SK-N-SH treated with all-trans-retinoic acid at 6 μM for 48 hours (cell line): ENCODE measurements around the gene ARHGAP1.
"Not testable (repeated sequence)": the region's sequence is repeated elsewhere in the genome, so short reads cannot be mapped to it uniquely, and the experiment has no call there.

ENCODE experiments used
- ATAC-seq: fragments of 200-7000 bp; cut with Tn5 transposase; 3 replicates; pipeline ENCODE4 v1.9.1; 2020; ENCODE audit warnings: mild to moderate bottlenecking, moderate library complexity
- ARNTL ChIP-seq: fragments of 450-650 bp; formaldehyde crosslinking; IDR thresholded peaks from 2 replicates; pipeline ENCODE4 v1.5.0; 2020; ENCODE audit warnings: low read depth, mild to moderate bottlenecking, moderate library complexity, borderline replicate concordance
- BACH2 ChIP-seq: fragments of 250-450 bp; sonication (Bioruptor Pico); IDR thresholded peaks from 2 replicates; pipeline ENCODE4 v1.9.0; 2021; ENCODE audit warnings: mild to moderate bottlenecking, borderline replicate concordance
- CSDC2 ChIP-seq: fragments of 250-450 bp; sonication (Bioruptor Pico); IDR thresholded peaks from 2 replicates; pipeline ENCODE4 v1.5.0; 2020; ENCODE audit warnings: mild to moderate bottlenecking, moderate library complexity
- GLIS3 ChIP-seq: fragments of 250-450 bp; sonication (Bioruptor Pico); IDR thresholded peaks from 2 replicates; pipeline ENCODE4 v1.5.0; 2020; ENCODE audit warnings: mild to moderate bottlenecking, moderate library complexity
- ISL1 ChIP-seq: fragments of 250-450 bp; sonication (Bioruptor Pico); IDR thresholded peaks from 2 replicates; pipeline ENCODE4 v2.1.2; 2022; ENCODE audit warnings: mild to moderate bottlenecking, moderate library complexity
- OSR1 ChIP-seq: fragments of 250-450 bp; sonication (Bioruptor Pico); IDR thresholded peaks from 2 replicates; pipeline ENCODE4 v1.8.0; 2022; ENCODE audit warnings: moderate library complexity, mild to moderate bottlenecking, inconsistent platforms
- PPARA ChIP-seq: fragments of 250-450 bp; sonication (Bioruptor Pico); IDR thresholded peaks from 2 replicates; pipeline ENCODE4 v1.5.0; 2020; ENCODE audit warnings: mild to moderate bottlenecking, borderline replicate concordance
- RARB ChIP-seq: fragments of 250-450 bp; sonication (Bioruptor Pico); IDR thresholded peaks from 2 replicates; pipeline ENCODE4 v1.8.0; 2021; ENCODE audit warnings: mild to moderate bottlenecking, moderate library complexity
- SNAI2 ChIP-seq: fragments of 250-450 bp; sonication (Bioruptor Pico); IDR thresholded peaks from 2 replicates; pipeline ENCODE4 v1.5.0; 2020; ENCODE audit warnings: mild to moderate bottlenecking, moderate library complexity
- TCF4 ChIP-seq: fragments of 250-450 bp; sonication (Bioruptor Pico); IDR thresholded peaks from 2 replicates; pipeline ENCODE4 v1.8.0; 2021; ENCODE audit warnings: mild to moderate bottlenecking, moderate library complexity, borderline replicate concordance
- TOX ChIP-seq: fragments of 250-450 bp; sonication (Bioruptor Pico); IDR thresholded peaks from 2 replicates; pipeline ENCODE4 v1.8.0; 2021; ENCODE audit warnings: mild to moderate bottlenecking, moderate library complexity, borderline replicate concordance
- ZC3H10 ChIP-seq: fragments of 250-450 bp; sonication (Bioruptor Pico); IDR thresholded peaks from 2 replicates; pipeline ENCODE4 v1.5.1; 2021; ENCODE audit warnings: mild to moderate bottlenecking, moderate library complexity
- ZFP3 ChIP-seq: fragments of 250-450 bp; sonication (Bioruptor Pico); IDR thresholded peaks from 2 replicates; pipeline ENCODE4 v1.5.0; 2020; ENCODE audit warnings: mild to moderate bottlenecking, moderate library complexity
- ZFP30 ChIP-seq: fragments of 450-650 bp; formaldehyde crosslinking; IDR thresholded peaks from 2 replicates; pipeline ENCODE4 v1.5.0; 2022; ENCODE audit warnings: mild to moderate bottlenecking, moderate library complexity
- ZNF565 ChIP-seq: fragments of 450-650 bp; formaldehyde crosslinking; conservative IDR thresholded peaks from 2 replicates; pipeline ENCODE4 v1.5.0; 2020; ENCODE audit warnings: low read depth, mild to moderate bottlenecking, moderate library complexity
- ZNF8 ChIP-seq: fragments of 450-650 bp; formaldehyde crosslinking; IDR thresholded peaks from 2 replicates; pipeline ENCODE4 v1.5.0; 2020; ENCODE audit warnings: mild to moderate bottlenecking, moderate library complexity
- TF ChIP-seq, protein P1 (sequence below): fragments of 250-450 bp; sonication (Bioruptor Pico); IDR thresholded peaks from 2 replicates; pipeline ENCODE4 v1.5.0; 2020; ENCODE audit warnings: mild to moderate bottlenecking, moderate library complexity
- TF ChIP-seq, protein P2 (sequence below): fragments of 250-450 bp; sonication (Bioruptor Pico); IDR thresholded peaks from 2 replicates; pipeline ENCODE4 v1.8.0; 2020; ENCODE audit warnings: mild to moderate bottlenecking, moderate library complexity, borderline replicate concordance
- TF ChIP-seq, protein P3 (sequence below): fragments of 250-450 bp; sonication (Bioruptor Pico); IDR thresholded peaks from 2 replicates; pipeline ENCODE4 v1.5.1; 2021; ENCODE audit warnings: mild to moderate bottlenecking, moderate library complexity

The ARHGAP1 gene

DNA sequence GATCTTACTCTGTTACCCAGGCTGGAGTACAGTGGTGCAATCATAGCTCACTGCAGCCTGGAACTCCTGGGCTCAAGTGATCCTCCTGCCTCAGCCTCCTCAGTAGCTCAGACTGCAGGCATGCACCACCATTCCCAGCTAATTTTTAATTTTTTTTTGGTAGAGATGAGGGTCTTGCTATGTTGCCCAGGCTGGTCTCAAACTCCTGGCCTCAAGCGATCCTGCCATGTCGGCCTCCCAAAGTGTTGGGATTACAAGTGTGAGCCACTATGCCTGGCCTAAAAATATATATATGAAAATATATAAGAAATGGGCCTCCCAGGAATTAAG, 17.4 kb upstream of the ARHGAP1 start:
- ATAC-seq = not testable (repeated sequence)

DNA sequence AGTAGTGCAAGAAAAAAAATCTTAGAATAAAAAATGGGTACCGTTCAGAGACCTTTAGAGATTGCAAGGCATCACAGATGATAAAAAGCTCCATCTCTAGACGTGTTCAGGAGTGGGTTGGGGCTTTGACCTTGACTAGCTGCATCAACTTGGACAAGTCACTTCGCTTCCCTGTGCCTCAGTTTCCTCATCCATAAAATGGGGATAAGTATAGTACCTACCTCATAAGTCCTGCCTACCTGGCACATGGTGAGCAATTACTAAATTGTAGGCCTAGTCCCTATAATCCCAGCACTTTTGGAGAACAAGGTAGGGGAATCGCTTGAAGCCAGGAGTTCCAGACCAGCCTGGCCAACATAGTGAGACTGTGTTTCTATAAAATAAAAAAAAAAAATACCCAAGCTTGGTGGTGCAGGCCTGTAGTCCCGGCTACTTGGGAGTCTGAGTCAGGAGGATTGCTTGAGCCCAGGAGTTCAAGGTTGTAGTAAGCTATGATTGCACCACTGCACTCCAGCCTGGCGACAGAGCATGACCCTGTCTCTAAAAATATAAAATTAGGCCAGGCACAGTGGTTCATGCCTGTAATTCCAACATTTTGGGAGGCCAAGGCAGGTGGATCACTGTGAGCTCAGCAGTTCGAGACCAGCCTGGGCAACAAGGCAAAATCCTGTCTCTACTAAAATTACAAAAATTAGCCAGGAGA, 12.6 kb upstream of the ARHGAP1 start:
- TF ChIP-seq, protein P1, sequence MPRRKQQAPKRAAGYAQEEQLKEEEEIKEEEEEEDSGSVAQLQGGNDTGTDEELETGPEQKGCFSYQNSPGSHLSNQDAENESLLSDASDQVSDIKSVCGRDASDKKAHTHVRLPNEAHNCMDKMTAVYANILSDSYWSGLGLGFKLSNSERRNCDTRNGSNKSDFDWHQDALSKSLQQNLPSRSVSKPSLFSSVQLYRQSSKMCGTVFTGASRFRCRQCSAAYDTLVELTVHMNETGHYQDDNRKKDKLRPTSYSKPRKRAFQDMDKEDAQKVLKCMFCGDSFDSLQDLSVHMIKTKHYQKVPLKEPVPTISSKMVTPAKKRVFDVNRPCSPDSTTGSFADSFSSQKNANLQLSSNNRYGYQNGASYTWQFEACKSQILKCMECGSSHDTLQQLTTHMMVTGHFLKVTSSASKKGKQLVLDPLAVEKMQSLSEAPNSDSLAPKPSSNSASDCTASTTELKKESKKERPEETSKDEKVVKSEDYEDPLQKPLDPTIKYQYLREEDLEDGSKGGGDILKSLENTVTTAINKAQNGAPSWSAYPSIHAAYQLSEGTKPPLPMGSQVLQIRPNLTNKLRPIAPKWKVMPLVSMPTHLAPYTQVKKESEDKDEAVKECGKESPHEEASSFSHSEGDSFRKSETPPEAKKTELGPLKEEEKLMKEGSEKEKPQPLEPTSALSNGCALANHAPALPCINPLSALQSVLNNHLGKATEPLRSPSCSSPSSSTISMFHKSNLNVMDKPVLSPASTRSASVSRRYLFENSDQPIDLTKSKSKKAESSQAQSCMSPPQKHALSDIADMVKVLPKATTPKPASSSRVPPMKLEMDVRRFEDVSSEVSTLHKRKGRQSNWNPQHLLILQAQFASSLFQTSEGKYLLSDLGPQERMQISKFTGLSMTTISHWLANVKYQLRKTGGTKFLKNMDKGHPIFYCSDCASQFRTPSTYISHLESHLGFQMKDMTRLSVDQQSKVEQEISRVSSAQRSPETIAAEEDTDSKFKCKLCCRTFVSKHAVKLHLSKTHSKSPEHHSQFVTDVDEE (CRISPR knock-in tag) = no peak
- TF ChIP-seq ZFP3 (CRISPR knock-in tag) = no peak
- TF ChIP-seq TCF4 (CRISPR knock-in tag) = no peak
- no peak for TF ChIP-seq ISL1 (CRISPR knock-in tag)
- no peak for TF ChIP-seq PPARA (CRISPR knock-in tag)
- no peak for TF ChIP-seq OSR1 (CRISPR knock-in tag)
- TF ChIP-seq SNAI2 (CRISPR knock-in tag) = no peak
- TF ChIP-seq ZNF565 (CRISPR knock-in tag) = no peak
- TF ChIP-seq, protein P2, sequence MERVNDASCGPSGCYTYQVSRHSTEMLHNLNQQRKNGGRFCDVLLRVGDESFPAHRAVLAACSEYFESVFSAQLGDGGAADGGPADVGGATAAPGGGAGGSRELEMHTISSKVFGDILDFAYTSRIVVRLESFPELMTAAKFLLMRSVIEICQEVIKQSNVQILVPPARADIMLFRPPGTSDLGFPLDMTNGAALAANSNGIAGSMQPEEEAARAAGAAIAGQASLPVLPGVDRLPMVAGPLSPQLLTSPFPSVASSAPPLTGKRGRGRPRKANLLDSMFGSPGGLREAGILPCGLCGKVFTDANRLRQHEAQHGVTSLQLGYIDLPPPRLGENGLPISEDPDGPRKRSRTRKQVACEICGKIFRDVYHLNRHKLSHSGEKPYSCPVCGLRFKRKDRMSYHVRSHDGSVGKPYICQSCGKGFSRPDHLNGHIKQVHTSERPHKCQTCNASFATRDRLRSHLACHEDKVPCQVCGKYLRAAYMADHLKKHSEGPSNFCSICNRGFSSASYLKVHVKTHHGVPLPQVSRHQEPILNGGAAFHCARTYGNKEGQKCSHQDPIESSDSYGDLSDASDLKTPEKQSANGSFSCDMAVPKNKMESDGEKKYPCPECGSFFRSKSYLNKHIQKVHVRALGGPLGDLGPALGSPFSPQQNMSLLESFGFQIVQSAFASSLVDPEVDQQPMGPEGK (CRISPR knock-in tag) = no peak
- TF ChIP-seq, protein P3, sequence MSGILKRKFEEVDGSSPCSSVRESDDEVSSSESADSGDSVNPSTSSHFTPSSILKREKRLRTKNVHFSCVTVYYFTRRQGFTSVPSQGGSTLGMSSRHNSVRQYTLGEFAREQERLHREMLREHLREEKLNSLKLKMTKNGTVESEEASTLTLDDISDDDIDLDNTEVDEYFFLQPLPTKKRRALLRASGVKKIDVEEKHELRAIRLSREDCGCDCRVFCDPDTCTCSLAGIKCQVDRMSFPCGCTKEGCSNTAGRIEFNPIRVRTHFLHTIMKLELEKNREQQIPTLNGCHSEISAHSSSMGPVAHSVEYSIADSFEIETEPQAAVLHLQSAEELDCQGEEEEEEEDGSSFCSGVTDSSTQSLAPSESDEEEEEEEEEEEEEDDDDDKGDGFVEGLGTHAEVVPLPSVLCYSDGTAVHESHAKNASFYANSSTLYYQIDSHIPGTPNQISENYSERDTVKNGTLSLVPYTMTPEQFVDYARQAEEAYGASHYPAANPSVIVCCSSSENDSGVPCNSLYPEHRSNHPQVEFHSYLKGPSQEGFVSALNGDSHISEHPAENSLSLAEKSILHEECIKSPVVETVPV = no peak
- ATAC-seq = no peak

DNA sequence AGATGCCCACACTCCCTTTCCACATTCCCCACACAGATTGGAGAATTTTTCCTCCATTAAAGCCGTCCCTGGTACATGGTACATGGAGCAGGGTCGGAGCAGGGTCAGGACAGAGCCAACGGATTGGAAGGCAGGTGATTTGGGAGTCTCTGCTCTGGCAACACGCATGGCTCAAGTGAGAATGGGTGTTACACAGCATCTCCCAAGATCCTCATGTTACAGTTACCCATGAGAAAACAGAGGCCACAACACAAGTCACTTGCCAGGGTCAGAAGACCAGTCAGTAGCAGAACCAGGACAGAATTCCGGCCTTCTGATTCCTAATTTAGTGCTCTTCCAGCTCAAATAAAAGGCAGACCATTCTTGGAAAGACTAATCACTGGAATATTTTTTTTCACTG, 10.9 kb upstream of the ARHGAP1 start:
- no peak; the same call in 2 of the 3 replicates for ATAC-seq
- TF ChIP-seq ZC3H10 (CRISPR knock-in tag) (no peak), BACH2 (no peak), TOX (no peak), SNAI2 (CRISPR knock-in tag) (no peak), ZFP30 (CRISPR knock-in tag) (no peak), ZFP3 (CRISPR knock-in tag) (no peak), GLIS3 (CRISPR knock-in tag) (no peak), ARNTL (CRISPR knock-in tag) (no peak), ZNF565 (CRISPR knock-in tag) (no peak), RARB (no peak), PPARA (CRISPR knock-in tag) (no peak), CSDC2 (CRISPR knock-in tag) (no peak), ZNF8 (no peak)
- TF ChIP-seq, protein P1 (CRISPR knock-in tag) = no peak
- TF ChIP-seq, protein P2 (CRISPR knock-in tag) = no peak
